Frontal cortex (tissue), 4 donors: ENCODE data around the gene DNAH17. TPM values are rescaled to one million over a fixed set of nuclear protein-coding genes. Genes with fewer than 3 reads are reported as not detected.

ENCODE experiments used
- DNase-seq, 2 donors: peaks; one replicate each; pipeline ENCODE4 v3.0.0; 2012; ENCODE audit warnings: low spot score in 2 of 2
- FAIRE-seq: peaks from 2 replicates; lab custom pipeline; 2012; peaks lifted over from hg19 to GRCh38; lab: Jason Lieb, UNC
- total RNA-seq: library from RNA; depleted of rRNA; stranded (reverse); fragments of >200 nt; gene quantifications from one replicate; pipeline ENCODE4 v1.2.3, GENCODE V29; 2014
- donor health status: control.
- donor health status: control.
- donor health status: control.

The DNAH17 gene
- total RNA-seq, 1 donor from 2014 or later = under 0.01 TPM

DNA sequence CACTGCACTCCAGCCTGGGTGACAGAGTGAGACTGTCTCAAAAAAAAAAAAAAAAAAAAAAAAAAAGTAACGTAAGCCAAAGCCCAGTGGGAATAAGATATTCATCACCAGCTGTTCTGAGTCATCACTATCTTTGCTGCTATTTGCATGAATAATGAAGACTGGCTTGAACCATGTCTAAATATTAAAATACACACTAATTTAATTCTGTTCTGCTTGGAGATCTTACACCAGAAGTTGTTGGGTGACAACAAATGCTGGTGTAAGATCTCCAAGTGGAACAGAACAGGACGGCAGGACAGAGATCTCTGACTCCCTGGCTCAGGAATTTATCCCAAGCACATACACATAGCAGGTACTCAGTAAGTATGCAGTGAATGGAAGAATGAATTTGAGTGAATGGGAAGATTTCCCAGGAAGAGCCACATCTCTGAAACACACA lies 19.6 kb downstream of the DNAH17 start:
- FAIRE-seq (no peak), DNase-seq (peak in 1 of 2 donors; percentile 45)

DNA sequence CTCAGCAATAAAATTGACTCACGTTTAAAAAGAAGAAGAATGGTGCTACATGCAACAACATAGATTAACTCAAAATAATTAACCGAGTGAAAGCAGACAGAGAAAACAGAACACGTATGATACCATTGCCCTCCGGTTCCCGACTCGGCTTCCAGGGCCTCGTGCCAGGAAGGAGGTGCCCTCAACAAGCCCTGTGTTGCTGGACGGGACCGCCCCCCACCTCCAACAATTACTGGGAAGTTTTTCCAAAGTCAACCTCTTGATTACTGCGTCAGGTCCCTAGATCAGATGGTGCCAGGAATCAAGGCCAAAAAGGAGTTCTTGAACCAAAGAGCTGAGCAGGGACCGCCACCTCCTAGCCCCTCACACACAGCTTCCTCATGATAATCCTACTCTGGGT lies 20.4 kb downstream of the DNAH17 start:
- no peak for FAIRE-seq
- no peak for DNase-seq

DNA sequence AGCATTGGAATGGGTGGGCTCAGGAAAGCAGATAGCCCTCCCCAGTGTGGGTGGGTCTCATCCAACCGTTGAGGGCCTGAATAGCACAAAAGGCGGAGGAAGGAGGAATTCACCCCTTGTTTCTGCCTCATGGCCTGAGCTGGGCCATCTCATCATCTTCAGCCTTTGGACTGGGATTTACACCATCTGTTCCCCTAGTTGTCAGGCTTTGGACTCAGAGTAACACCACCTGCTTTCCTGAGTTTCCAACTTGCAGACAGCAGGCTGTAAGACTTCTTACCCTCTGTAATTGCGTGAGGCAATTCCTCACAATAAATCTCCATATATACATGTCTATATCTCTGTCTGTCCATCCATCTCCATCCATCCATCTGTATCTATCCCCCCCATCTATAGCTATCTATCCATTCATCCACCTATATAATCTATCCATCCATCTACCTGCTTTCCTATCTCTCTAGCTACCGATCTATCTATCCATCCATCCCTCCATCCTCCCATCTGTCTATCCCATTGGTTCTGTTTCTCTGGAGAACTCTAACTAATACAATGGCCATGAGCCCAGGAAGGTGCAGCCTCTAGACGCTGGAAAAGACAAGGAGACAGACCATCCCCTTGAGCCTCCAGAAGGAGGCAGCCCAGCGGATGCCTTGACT lies 21.3 kb downstream of the DNAH17 start:
- DNase-seq = no peak
- FAIRE-seq = no peak

DNA sequence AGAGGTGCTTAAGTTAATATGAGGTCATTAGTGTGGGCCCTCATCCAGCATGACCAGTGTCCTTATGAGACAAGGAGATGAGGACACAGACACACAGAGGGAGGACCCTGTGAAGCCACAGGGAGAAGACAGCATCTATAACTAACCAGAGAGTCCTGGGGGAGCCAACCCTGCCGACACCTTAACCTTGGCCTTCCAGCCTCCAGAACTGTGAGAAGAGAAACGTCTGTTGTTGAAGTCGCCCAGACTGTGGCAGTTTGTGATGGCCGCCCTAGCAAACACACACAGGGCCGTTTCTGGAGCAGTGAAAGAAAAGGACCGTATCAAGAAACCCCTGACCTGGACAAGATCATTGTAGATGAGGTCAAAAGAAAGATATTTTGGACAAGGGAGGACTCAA lies 26.7 kb downstream of the DNAH17 start:
- DNase-seq (no peak), FAIRE-seq (no peak)

DNA sequence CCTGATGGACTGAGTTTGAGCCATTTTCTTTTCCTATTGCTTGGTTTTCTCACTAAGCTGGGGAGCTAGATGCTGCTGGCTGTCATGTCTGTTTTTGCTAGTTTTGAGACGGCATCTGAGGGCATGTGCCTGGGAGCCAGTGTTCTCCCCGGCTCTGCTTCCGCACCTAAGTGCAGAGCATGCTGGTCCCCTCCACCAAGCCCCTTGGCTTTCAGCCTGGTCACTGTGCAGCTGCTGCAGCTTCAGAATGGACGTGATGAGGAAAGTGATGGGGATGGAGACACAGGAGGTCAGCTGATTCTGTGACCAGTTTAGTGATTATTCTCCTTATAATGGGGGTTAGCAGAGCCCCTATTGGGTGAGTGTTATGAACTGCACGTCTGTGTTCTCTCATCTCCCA lies 28.5 kb downstream of the DNAH17 start:
- FAIRE-seq (no peak), DNase-seq (no peak)

DNA sequence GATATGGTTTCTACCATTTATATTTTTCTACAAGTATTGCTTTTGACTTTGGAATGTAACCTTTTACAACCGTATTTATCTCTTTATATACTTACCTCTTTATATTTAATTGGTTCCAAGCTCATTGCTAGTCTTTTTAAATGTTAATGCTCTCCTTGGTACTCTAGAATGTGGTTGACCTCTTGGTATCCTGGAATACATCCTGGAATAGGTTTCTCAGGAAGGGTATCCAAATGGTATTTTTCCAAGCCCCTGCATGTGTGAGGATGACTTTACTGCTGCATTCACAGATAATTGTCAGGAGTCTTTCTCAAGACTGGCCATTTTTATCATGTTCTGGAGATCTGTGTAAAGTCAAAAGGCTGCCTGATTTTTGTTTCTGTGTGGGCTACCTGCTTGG lies 30.2 kb downstream of the DNAH17 start:
- FAIRE-seq = no peak
- no peak for DNase-seq

DNA sequence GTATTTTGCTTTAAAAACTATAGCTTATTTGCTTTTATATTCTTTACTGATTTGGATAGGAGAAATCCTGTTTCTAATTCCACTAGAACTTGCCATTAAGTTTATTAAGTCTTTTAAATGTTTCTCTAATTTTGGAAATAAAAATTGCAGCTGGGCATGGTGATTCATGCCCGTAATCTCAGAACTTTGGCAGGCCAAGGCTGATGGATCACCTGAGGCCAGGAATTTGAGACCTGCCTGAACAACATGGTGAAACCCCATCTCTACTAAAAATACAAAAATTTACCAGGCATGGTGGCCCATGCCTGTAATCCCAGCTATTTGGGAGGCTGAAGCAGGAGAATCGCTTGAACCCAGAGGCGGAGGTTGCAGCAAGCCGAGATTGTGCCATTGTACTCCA lies 30.7 kb downstream of the DNAH17 start:
- DNase-seq (no peak), FAIRE-seq (no peak)

DNA sequence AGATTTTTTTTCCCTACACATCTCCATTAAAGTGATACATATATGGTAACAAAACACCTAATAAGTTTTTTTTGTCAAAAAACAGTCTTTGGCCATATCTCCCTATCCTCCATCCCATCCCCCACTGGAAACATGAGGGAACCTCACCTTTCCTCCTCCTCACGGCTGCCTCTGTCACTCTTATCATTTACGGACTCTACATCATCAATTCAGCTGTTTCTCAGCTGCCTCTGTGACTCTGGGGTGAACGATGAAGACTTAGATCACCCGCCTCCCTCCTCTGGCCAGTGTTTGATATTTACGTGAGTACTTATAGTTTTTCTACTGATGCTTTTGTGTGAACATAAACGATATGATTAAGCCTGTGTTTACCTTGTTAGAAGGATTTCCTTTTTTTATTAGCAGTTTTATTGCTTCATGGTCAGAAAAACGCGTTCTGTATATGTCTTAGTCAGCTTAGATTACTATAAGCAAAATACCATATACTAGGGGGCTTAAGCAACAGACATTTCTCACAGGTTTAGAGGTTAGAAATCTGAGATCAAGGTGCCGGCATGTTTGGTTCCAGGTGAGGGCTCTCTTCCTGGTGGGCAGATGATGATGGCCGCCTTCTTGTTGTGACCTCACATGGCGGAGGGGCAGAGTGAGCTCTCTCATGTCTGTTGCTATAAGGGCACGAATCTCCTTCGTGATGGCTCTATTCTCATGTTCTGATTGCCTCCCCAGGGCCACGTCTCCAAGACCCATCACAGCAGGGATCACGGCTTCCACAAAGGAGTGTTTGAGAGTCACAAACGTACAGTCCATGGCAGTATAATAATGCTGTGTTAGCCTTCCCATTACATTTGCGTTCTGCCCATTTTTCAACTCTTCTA lies 32.1 kb downstream of the DNAH17 start:
- DNase-seq = no peak
- no peak for FAIRE-seq

DNA sequence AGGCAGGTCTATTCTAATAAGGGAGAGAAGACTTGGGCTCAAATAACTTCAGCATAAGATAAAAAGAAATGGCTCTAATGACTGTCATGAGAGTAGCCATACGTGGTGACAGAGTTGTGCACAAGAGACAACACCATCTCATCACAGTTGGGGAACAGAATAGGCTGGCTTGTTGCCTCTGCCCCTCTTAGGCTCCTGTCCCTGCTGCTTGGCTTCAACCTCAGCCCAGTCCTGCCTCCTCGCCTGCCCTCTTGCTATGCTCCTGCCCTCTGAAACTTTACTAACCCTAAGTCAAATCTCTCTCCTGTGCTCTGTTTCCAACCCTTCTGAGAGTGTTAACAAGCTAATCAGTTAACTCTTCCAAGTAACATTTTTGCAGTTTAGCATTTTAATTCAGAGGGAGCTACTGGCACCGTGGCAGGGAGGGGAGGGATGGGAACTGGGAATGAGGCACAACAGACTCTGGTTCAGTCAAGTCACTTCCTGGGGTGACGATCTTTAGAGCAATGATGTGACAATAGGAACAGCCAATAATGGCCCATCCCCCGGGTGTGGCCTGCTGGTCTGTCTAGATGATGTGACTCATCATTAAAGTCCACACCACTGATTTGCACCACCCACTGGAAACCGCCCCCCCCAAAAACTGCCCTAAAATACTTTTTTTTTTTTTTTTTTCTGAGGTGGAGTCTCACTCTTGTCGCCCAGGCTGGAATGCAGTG lies 35.5 kb downstream of the DNAH17 start:
- no peak for FAIRE-seq

DNA sequence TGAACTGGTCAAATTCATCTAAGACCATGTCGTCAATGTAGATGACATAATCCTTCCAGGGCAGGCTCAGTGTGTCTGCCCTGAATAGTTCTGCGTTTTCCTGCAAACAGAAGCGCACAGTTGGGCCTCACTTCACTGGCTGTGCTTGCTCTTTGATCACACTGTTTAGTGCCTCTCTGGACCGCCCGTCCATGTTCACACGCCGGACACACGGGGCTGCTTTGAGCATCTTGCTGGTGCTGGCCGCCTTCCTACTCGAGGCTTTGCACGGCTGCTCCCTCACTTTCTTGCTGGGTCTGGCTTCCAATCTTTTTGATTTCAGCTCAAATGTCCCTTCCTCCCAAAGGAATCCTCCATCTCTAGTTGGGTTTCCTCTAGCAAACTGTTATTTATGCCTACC lies 37.4 kb downstream of the DNAH17 start:
- DNase-seq (no peak), FAIRE-seq (no peak)

More for the DNA sequence above, 35.5 kb downstream of the DNAH17 start:
- DNase-seq = no peak

DNA sequence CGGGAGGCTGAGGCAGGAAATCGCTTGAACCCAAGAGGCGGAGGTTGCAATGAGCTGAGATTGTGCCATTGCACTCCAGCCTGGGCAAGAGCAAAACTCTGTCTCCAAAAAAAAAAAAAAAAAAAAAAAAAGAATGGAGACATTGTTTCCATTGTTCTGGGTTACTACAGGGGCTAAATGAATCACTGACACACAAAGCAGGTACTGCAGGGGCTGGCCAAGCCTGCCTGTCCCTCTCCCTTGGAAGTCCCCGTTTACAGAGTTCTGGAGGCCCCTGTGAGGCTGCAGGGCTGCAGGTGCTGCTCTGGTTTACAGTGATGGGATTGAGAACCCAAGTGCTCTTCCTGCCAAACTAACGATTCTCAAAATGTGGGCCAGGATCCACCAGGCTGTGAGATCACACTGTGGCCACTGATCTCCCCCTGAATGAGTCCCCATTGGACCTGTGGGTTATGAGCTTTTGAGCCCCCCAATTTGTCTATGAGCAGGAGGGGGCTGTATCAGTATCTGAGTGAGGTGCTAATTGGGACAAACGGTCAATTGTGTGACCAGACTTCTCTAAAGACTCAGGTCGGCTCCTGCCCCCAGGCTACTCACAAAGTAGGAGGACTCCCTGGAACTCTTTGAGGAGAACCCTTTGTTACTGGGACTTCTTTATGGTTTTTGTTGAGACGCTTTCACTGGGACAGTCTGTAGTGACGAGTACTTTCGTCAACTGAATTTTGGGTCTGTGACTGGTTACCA lies 39.0 kb downstream of the DNAH17 start:
- no peak for FAIRE-seq
- DNase-seq = no peak

DNA sequence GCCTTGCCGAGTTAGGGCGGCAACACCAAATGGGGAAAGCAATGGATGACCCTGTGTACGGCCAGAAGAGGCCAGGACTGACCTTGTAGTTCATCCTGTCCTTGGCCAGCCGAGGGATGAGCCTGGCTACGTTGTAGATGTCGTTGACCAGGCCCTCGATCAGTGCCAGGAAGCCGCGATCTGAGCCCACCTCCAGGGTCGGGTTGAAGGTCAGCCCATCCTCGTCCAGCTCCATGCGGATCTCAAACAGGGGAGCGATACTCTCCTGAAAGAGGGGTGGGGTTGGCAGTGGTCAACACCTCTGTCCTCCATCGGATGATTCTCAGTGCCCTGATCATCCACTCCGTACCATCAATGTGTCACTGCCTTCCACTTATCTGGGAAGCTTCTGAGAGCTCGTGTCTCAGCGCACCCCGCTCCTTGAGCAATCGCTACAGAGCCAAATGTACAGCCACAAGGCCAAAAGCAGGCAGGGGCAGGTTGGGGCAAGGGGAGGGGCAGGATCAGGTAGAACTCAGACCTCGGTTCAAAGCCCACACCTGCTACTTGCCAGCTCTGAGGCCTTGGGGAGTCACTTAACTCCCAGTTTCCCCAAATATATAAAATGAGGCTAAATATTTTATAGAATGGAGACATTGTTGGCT lies 39.9 kb downstream of the DNAH17 start:
- no peak for FAIRE-seq
- no peak for DNase-seq

DNA sequence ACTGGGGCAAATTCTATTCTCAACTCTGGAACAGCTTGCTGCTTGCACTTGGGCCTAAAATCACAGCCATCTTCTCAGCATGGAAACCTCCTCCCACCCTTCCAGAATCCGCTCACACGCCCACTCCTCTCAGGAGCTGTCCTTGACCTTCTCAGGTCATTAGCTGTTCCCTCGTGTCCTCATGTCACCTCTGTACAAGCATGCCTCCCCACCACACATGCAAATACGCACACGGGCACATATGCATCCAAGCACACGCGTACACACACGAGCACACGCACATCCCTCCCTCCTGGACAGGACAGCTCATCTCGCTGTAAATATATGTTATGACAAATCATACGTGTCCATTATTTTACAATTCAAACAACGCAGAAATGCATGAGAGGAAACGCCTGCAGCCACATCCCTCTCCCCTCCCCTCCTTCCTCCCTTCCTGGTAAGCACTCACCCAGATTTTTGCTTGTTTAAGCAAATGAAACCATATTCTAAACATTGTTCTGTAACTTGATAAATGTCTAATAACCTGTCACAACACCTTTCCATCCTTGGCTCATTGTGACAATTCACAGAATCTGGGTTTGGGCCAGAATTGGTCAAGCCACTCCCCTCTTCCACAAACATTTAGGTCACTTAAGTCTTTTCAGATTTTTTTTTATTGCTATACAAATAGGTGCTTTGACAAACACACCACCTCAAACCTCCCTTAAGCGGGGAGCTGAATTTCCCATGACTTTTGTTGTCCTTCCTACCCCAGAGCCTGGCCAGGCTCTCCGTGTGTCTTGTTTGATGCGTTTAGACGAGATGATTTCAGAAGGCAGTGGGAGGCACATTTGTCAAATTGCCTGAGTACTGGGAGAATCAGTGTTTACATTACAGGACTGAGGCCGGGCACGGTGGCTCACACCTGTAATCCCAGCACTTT lies 41.7 kb downstream of the DNAH17 start:
- no peak for DNase-seq
- FAIRE-seq = no peak

DNA sequence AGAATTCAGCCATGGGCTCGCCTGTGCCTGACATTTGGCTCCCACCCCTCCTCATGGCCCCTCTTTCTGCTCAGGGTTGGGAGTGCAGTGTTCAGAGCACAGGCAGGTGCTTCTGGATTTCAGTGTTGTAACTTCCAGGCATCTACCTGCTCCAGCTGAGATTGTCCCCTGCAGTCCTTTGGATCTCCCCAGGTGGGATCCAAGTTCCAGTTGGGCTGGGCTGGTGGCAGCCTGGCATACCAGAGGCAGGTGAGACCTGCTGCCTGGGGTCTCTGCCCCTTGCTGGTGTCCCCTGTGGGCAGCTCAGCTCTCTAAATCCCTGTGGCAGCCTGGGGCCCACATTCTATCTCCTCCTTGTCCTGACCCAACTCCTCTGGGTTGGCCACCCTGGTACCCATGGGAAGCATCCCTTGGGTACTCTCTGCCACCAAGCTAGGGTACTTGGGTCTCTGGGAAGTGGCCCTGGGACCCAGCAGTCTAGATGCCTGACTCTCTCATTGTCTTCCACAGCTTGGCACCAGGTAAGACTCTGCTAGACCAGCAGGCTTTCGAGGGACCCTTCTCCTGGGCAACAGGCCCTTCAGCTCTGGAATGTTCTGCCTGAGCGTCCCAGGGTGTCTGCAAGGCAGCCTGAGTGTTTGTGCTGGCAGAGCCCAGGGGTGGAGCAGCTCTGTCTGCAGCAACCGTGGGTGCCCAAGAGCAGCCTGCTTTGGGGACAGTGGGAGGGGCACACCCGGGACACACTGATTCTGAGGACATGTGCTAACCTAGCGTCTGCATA lies 42.5 kb downstream of the DNAH17 start:
- FAIRE-seq (no peak), DNase-seq (no peak)

DNA sequence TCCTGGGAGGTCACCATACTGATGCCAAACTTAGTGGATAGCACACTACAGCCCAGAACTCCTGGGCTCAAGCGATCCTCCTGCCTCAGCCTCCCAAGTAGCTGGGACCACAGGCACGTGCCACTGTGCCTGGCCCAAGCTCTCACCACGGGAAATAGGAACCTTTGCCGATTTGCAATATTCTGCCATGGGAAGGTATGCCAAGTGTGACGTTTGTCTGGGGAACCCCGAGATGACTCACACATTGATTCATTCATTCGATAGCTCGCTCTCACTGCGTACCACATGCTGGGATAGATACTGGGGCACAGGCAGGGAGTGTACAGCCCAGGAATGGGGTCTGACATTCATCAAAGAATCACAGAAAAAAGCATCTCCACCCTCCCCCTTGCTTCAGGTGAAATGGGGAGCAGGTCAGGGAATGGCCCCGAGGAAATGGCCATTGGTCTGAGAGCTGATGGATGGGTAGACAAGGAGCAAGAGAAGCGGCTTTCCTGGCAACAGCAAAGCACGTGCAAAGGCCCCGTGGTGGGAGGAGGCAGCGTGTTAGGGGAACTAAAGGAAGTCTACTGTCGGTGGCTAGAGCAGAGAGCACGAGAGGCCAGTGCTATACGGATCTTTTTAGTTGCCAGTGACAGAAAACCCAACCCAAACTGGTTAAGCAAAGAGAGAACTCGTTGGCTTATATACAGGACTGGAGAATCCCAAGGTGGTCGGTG lies 44.1 kb downstream of the DNAH17 start:
- no peak for FAIRE-seq
- DNase-seq = no peak

DNA sequence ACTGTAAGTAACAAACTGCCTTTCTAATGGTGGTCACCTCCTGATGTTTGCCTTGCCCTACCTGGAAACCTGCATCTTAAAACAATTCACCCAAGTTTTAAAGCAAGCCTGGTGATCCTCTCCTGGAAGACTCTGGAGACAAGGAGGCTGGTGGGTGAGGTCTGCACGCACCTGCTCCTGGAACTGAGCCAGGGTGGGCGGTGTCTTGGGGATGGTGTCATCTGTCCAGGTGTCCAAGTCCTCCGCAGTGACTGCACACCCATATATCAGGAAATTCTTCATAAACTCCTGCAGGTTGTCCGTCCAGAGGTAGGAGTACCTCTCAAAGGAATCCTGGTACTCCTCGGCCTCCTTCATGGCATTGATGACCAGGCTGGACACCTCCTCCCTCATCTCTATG lies 44.9 kb downstream of the DNAH17 start:
- DNase-seq = no peak
- no peak for FAIRE-seq

DNA sequence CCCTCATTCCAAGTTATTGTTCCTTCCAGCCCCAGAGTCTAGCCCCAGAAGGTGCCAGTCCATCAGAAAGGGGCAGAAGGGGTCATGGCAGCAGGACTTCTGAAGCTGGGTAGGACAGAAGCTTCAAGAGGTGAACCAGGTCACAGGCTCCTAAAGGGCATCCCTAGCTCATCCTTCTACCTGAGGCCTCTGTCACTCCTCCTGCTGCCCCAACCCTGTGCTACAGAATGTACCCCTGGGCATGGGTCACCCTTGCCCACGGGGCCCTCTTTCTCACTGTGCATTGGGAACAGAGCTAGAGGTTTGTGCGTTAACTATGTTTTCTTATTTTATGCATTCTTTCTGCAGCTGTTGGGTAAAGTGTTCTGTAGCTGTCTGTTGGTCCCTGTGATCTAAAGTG lies 46.5 kb downstream of the DNAH17 start:
- FAIRE-seq (no peak), DNase-seq (no peak)
